Activated T-cell treated with anti-CD3 and anti-CD28 coated beads, Interleukin-2, amount 50 U/mL, for 48 hours (primary cell): ENCODE data around the gene DYNLT5.
"Not testable (repeated sequence)": the region's sequence is repeated elsewhere in the genome, so short reads cannot be mapped to it uniquely, and the experiment has no call there.

Source experiments
- DNase-seq, 2 experiments: peaks; one replicate each; pipeline ENCODE4 v3.0.0-alpha.2; 2020

The DYNLT5 gene

GRCh38 chr1:66791621-66792610, 39.7 kb downstream of the DYNLT5 start:
- DNase-seq: no peak

GRCh38 chr1:66795839-66796238, 43.6 kb downstream of the DYNLT5 start:
- DNase-seq: not testable (repeated sequence)

GRCh38 chr1:66809245-66809644, 57.0 kb downstream of the DYNLT5 start:
- no peak for DNase-seq

- DNase-seq: no peak
Observed at GRCh38 chr1:66809736-66810326, 57.6 kb downstream of the DYNLT5 start.

- DNase-seq: no peak
Observed at GRCh38 chr1:66824771-66825170, 72.5 kb downstream of the DYNLT5 start.
